Liver (tissue), 9 donors: ENCODE results near the gene NUBP1. TPM values are rescaled to one million over a fixed set of nuclear protein-coding genes. Genes with fewer than 3 reads are reported as not detected.
"Not testable (repeated sequence)": the region's sequence is repeated elsewhere in the genome, so short reads cannot be mapped to it uniquely, and the experiment has no call there.

Experiments used
- DNase-seq: peaks from one replicate; pipeline ENCODE4 v3.0.0-alpha.2; 2017; ENCODE audit warnings: low spot score
- H3K27ac ChIP-seq, 2 donors: one replicate each; pipeline ENCODE4 v1.7.0; 2013; ENCODE audit warnings: inconsistent platforms in 2 of 2, low read length in 2 of 2, control low read depth in 1 of 2, low read depth in 1 of 2, mild to moderate bottlenecking in 1 of 2
- H3K27me3 ChIP-seq, 4 donors: one replicate each; pipeline versions ENCODE4 v1.6.1 to v1.7.0; 2013; ENCODE audit warnings: low read length in 3 of 4, inconsistent platforms in 1 of 4, mild to moderate bottlenecking in 1 of 4, moderate library complexity in 1 of 4; ENCODE audit not compliant: control insufficient read depth in 4 of 4, insufficient read depth in 4 of 4
- H3K36me3 ChIP-seq, 4 donors: one replicate each; pipeline versions ENCODE4 v1.6.1 to v1.7.0; 2013; ENCODE audit warnings: low read length in 3 of 4, mild to moderate bottlenecking in 3 of 4, low read depth in 1 of 4, moderate library complexity in 1 of 4; ENCODE audit not compliant: control insufficient read depth in 4 of 4, insufficient read depth in 3 of 4
- H3K4me1 ChIP-seq, 4 donors: one replicate each; pipeline versions ENCODE4 v1.6.1 to v1.7.0; 2013; ENCODE audit warnings: low read length in 3 of 4, mild to moderate bottlenecking in 3 of 4, moderate library complexity in 1 of 4; ENCODE audit not compliant: control insufficient read depth in 4 of 4, insufficient read depth in 4 of 4
- H3K4me3 ChIP-seq, 3 donors: one replicate each; pipeline versions ENCODE4 v1.6.1 to v1.7.0; 2013; ENCODE audit warnings: low read length in 3 of 3, control low read depth in 1 of 3, low read depth in 1 of 3, mild to moderate bottlenecking in 1 of 3
- H3K9ac ChIP-seq, 2 donors: one replicate each; pipeline ENCODE4 v1.7.0; 2013; ENCODE audit warnings: low read length in 2 of 2, mild to moderate bottlenecking in 2 of 2, moderate library complexity in 2 of 2, control low read depth in 1 of 2, low read depth in 1 of 2
- H3K9me3 ChIP-seq, 4 donors: one replicate each; pipeline versions ENCODE4 v1.6.1 to v1.7.0; 2013; ENCODE audit warnings: low read length in 3 of 4; ENCODE audit not compliant: control insufficient read depth in 4 of 4
- EGR1 ChIP-seq, 2 donors: IDR thresholded peaks; 2 replicates each; pipeline ENCODE4 v1.6.1; 2016 to 2018; ENCODE audit warnings: antibody characterized with exemption in 2 of 2, low read depth in 2 of 2
- FOXA1 ChIP-seq: IDR thresholded peaks from 2 replicates; pipeline ENCODE4 v1.6.1; 2016; ENCODE audit warnings: antibody characterized with exemption
- FOXA2 ChIP-seq: IDR thresholded peaks from 2 replicates; pipeline ENCODE4 v1.6.1; 2016; ENCODE audit warnings: antibody characterized with exemption
- GABPA ChIP-seq, 2 donors: IDR thresholded peaks in 1 of 2; conservative IDR thresholded peaks in 1 of 2; 2 replicates each; pipeline ENCODE4 v1.6.1; 2016; ENCODE audit warnings: antibody characterized with exemption in 2 of 2, mild to moderate bottlenecking in 1 of 2, moderate library complexity in 1 of 2
- HNF4A ChIP-seq, 2 donors: conservative IDR thresholded peaks; 2 replicates each; pipeline ENCODE4 v1.6.1; 2016; ENCODE audit warnings: antibody characterized with exemption in 2 of 2, mild to moderate bottlenecking in 2 of 2
- HNF4G ChIP-seq: IDR thresholded peaks from 2 replicates; pipeline ENCODE4 v1.6.1; 2016; ENCODE audit warnings: antibody characterized with exemption
- JUND ChIP-seq, 2 donors: IDR thresholded peaks; 2 replicates each; pipeline ENCODE4 v1.6.1; 2016; ENCODE audit warnings: antibody characterized with exemption in 2 of 2
- NR2F2 ChIP-seq: IDR thresholded peaks from 2 replicates; pipeline ENCODE4 v1.6.1; 2016; ENCODE audit warnings: antibody characterized with exemption
- RAD21 ChIP-seq, 2 donors: IDR thresholded peaks; 2 replicates each; pipeline ENCODE4 v1.6.1; 2016; ENCODE audit warnings: antibody characterized with exemption in 2 of 2, mild to moderate bottlenecking in 2 of 2
- SP1 ChIP-seq: IDR thresholded peaks from 2 replicates; pipeline ENCODE4 v1.6.1; 2018; ENCODE audit warnings: antibody characterized with exemption, mild to moderate bottlenecking
- TAF1 ChIP-seq: conservative IDR thresholded peaks from 2 replicates; pipeline ENCODE4 v1.6.1; 2016; ENCODE audit warnings: antibody characterized with exemption, mild to moderate bottlenecking
- YY1 ChIP-seq: IDR thresholded peaks from 2 replicates; pipeline ENCODE4 v1.6.1; 2016; ENCODE audit warnings: antibody characterized with exemption, mild to moderate bottlenecking
- ZBTB33 ChIP-seq: IDR thresholded peaks from 2 replicates; pipeline ENCODE4 v1.6.1; 2016; ENCODE audit warnings: antibody characterized with exemption
- WGBS: extraction: QIAGEN DNeasy Blood & Tissue Kit; methylation state at CpG from one replicate; pipeline ENCODE4 v1.1.7; 2013; 5-methylcytosine and 5-hydroxymethylcytosine counted together
- polyA plus RNA-seq, 2 donors: library from polyadenylated mRNA; stranded (reverse) in 1 of 2; unstranded in 1 of 2; fragments of 200-250 nt in 1 of 2; fragments of >200 nt in 1 of 2; fragmentation: Nextera tagmentation in 1 of 2; extraction: Ambion mirVana in 1 of 2; gene quantifications; one replicate each; pipeline versions ENCODE4 v1.2.1 to v1.2.3, GENCODE V29; 2013 to 2015
- total RNA-seq, 2 donors: library from RNA; depleted of rRNA; stranded (reverse); fragments of >200 nt; gene quantifications; one replicate each; pipeline ENCODE4 v1.2.3, GENCODE V29; 2014
- TF ChIP-seq, protein P1 (sequence below): IDR thresholded peaks from 2 replicates; pipeline ENCODE4 v1.6.1; 2016; ENCODE audit warnings: antibody characterized with exemption
- TF ChIP-seq, protein P2 (sequence below): IDR thresholded peaks from 2 replicates; pipeline ENCODE4 v1.6.1; 2016; ENCODE audit warnings: antibody characterized with exemption
- TF ChIP-seq, protein P3 (sequence below): fragments of 150-350 bp; IDR thresholded peaks from 2 replicates; pipeline ENCODE4 v1.5.1; 2017; ENCODE audit warnings: improper control_type of control experiment, low read depth, low read length; ENCODE audit not compliant: missing input control
- TF ChIP-seq, protein P4 (sequence below): IDR thresholded peaks from 2 replicates; pipeline ENCODE4 v1.6.1; 2016; ENCODE audit warnings: antibody characterized with exemption, mild to moderate bottlenecking
- donor health status: healthy.
- donor health status: healthy.
- donor health status: healthy.
- donor health status: healthy.
- donor health status: healthy.

The NUBP1 gene
- total and polyA plus RNA-seq, 4 donors = 16.6 to 22.5 (median 20.3) TPM

- Histone ChIP-seq H3K27me3 (no peaks in the 10 kb centered on the region), H3K9ac (no peak overlapping the region), H3K4me3 (no peak overlapping the region), H3K36me3 (no peaks in the 10 kb centered on the region), H3K4me1 (no peaks in the 10 kb centered on the region), H3K9me3 (no peaks in the 10 kb centered on the region), H3K27ac (no peak overlapping the region)
- DNase-seq = no peak
- WGBS = 91% methylated on average over 2 of the region's 2 CpGs
- TF ChIP-seq, protein P1, sequence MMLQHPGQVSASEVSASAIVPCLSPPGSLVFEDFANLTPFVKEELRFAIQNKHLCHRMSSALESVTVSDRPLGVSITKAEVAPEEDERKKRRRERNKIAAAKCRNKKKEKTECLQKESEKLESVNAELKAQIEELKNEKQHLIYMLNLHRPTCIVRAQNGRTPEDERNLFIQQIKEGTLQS = no peak
- TF ChIP-seq, protein P2, sequence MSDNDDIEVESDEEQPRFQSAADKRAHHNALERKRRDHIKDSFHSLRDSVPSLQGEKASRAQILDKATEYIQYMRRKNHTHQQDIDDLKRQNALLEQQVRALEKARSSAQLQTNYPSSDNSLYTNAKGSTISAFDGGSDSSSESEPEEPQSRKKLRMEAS = no peak
- TF ChIP-seq JUND (IDR thresholded peaks at IDR 0.05) (no peak), EGR1 (IDR thresholded peaks at IDR 0.05; ENCODE audit: low read depth in 2 of 2) (no peak), NR2F2 (no peak), GABPA (IDR thresholded peaks at IDR 0.05 in 1 of 2, conservative IDR thresholded peaks at IDR 0.05 in 1 of 2) (no peak), YY1 (no peak), FOXA1 (no peak), RAD21 (IDR thresholded peaks at IDR 0.05) (no peak), HNF4A (conservative IDR thresholded peaks at IDR 0.05) (no peak), TAF1 (no peak), FOXA2 (no peak), SP1 (no peak)
- TF ChIP-seq, protein P3, sequence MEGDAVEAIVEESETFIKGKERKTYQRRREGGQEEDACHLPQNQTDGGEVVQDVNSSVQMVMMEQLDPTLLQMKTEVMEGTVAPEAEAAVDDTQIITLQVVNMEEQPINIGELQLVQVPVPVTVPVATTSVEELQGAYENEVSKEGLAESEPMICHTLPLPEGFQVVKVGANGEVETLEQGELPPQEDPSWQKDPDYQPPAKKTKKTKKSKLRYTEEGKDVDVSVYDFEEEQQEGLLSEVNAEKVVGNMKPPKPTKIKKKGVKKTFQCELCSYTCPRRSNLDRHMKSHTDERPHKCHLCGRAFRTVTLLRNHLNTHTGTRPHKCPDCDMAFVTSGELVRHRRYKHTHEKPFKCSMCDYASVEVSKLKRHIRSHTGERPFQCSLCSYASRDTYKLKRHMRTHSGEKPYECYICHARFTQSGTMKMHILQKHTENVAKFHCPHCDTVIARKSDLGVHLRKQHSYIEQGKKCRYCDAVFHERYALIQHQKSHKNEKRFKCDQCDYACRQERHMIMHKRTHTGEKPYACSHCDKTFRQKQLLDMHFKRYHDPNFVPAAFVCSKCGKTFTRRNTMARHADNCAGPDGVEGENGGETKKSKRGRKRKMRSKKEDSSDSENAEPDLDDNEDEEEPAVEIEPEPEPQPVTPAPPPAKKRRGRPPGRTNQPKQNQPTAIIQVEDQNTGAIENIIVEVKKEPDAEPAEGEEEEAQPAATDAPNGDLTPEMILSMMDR = no peak
- TF ChIP-seq, protein P4, sequence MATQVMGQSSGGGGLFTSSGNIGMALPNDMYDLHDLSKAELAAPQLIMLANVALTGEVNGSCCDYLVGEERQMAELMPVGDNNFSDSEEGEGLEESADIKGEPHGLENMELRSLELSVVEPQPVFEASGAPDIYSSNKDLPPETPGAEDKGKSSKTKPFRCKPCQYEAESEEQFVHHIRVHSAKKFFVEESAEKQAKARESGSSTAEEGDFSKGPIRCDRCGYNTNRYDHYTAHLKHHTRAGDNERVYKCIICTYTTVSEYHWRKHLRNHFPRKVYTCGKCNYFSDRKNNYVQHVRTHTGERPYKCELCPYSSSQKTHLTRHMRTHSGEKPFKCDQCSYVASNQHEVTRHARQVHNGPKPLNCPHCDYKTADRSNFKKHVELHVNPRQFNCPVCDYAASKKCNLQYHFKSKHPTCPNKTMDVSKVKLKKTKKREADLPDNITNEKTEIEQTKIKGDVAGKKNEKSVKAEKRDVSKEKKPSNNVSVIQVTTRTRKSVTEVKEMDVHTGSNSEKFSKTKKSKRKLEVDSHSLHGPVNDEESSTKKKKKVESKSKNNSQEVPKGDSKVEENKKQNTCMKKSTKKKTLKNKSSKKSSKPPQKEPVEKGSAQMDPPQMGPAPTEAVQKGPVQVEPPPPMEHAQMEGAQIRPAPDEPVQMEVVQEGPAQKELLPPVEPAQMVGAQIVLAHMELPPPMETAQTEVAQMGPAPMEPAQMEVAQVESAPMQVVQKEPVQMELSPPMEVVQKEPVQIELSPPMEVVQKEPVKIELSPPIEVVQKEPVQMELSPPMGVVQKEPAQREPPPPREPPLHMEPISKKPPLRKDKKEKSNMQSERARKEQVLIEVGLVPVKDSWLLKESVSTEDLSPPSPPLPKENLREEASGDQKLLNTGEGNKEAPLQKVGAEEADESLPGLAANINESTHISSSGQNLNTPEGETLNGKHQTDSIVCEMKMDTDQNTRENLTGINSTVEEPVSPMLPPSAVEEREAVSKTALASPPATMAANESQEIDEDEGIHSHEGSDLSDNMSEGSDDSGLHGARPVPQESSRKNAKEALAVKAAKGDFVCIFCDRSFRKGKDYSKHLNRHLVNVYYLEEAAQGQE = no peak
Observed at GRCh38 chr16:10782628-10783027, 39.0 kb downstream of the NUBP1 start.

DNA sequence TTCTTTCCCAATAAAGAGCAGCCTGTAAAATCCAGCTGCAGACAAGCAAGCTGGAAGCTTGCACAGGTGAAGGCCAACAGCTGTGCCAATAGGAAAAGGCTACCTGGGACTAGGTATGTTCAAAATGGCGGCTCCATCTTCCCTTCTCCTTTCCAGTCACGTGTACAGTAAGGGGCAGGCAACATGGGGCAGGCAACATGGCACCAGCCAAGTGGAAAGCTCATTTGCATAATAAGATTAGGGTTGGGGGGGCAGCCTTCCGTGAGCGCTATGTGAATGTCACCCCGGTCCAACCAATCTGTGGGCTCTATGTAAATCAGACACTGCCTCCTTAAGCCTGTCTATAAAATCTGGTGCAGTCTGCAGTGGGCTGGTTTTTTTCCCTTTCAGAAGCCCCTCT, 43.7 kb downstream of the NUBP1 start:
- Histone ChIP-seq H3K9ac (no peak overlapping the region), H3K27ac (no peak overlapping the region), H3K36me3 (no peaks in the 10 kb centered on the region), H3K4me3 (no peak overlapping the region), H3K9me3 (no peaks in the 10 kb centered on the region), H3K27me3 (no peaks in the 10 kb centered on the region), H3K4me1 (no peaks in the 10 kb centered on the region)
- TF ChIP-seq HNF4G (no peak), TAF1 (no peak), SP1 (no peak), HNF4A (conservative IDR thresholded peaks at IDR 0.05) (no peak), NR2F2 (no peak), YY1 (no peak), ZBTB33 (no peak), EGR1 (IDR thresholded peaks at IDR 0.05; ENCODE audit: low read depth in 2 of 2) (no peak)
- TF ChIP-seq, protein P1 = no peak
- TF ChIP-seq, protein P3 = no peak
- TF ChIP-seq, protein P2 = no peak
- WGBS = 88% methylated on average over 5 of the region's 5 CpGs
- DNase-seq = no peak

- not testable (repeated sequence) for H3K27ac ChIP-seq, H3K9me3 ChIP-seq, H3K4me1 ChIP-seq, H3K4me3 ChIP-seq, H3K27me3 ChIP-seq, DNase-seq, H3K9ac ChIP-seq, H3K36me3 ChIP-seq
- 86% methylated on average over 4 of the region's 4 CpGs for WGBS
Observed at GRCh38 chr16:10788630-10789029, 45.0 kb downstream of the NUBP1 start.
